CD4-positive, alpha-beta T cell treated with Interleukin-1 beta for 1 hour (primary cell): ENCODE data around the gene COASY.

Experiments used
- DNase-seq, 2 donors: peaks; one replicate each; pipeline ENCODE4 v3.0.0-alpha.2; 2020 to 2022

COASY gene

DNA sequence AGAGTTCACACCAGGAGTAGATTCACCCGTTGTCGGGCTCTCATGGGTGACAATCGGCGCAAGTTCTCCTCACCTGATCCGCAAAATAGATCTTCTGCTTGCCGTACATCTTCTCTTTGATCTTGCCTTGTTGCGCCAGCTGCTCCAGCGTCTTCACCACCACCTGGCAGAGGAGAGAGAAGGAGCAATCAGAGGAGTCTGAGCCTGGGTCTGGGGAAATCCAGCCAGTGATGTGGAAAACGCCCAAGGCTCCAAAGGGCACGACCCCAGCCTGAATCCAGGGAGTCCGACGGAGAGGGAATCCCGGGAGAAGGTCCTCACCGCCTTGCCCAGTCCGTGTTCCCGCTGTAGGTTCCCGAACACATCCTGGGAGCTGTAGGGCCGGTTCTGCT lies 15.2 kb downstream of the COASY start:
- DNase-seq = no peak

DNA sequence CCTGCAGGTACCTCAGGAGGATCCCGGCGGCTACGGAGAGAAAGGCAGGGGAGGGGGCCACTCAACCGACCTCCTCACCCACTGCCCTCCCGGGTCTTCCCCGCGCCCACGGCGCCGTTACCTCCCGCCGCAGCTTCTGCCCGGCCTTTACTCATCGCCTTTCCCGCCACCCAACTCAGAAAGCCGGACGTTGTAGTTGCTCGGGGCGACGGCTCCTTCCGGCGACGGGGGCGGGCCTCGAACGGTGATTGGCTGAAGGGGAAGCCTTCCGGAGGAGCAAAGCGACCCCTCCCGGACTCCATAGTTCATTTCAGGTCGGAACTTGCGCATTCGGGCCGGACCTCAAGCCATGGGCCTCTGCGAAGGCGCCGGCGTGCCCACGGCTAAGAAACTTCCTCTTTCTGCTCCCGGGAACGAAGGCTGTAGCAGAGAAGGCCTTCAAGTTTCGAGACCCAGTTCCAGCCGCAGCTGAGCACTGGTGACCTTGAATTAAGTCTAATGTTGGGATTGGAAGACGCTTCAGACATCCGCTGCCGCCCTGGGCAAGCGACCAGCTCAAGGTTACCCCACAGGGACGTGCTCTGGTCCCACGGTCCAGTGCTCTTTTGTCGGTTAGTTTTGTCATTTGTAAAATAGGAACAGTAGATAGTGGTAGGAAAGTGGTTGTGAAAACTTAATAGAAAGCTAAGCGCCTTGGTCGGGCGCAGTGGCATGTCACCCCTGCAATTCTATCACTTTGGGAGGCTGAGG lies 15.8 kb downstream of the COASY start, which contains the start of gene PSMC3IP:
PSMC3IP (minus strand) TSS at position 198 of the 750 bp plus-strand sequence; CDS start at position 155, 43 bp downstream.
- peak; percentile 91 to 93 for DNase-seq

DNA sequence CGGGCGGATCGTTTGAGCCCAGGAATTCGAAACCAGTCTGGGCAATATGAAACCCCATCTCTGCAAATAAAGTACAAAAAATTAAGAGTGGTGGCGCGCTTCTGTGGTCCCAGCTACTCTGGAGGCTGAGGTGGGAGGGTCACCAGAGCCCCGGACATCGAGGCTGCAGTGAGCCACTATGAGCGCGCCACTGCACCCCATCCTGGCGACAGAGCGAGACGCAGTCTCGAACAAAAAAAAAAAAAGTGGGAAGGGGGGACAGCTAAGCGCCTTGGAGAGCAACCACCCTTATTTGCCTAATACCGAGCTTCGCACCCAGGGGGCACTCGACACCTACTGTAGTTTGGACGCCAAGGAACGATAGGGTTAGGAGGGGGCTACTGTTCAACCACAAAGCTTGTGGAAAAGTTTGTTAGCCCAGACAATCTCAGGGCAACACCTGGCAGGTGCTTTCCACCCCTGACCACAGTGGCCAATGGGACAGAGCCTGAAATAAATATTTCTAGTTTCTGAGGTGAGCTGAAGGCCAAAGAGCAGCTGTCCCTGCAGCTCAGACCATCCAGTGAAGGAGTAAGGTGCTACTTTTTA lies 16.4 kb downstream of the COASY start:
- peak; percentile 72 to 73 for DNase-seq

DNA sequence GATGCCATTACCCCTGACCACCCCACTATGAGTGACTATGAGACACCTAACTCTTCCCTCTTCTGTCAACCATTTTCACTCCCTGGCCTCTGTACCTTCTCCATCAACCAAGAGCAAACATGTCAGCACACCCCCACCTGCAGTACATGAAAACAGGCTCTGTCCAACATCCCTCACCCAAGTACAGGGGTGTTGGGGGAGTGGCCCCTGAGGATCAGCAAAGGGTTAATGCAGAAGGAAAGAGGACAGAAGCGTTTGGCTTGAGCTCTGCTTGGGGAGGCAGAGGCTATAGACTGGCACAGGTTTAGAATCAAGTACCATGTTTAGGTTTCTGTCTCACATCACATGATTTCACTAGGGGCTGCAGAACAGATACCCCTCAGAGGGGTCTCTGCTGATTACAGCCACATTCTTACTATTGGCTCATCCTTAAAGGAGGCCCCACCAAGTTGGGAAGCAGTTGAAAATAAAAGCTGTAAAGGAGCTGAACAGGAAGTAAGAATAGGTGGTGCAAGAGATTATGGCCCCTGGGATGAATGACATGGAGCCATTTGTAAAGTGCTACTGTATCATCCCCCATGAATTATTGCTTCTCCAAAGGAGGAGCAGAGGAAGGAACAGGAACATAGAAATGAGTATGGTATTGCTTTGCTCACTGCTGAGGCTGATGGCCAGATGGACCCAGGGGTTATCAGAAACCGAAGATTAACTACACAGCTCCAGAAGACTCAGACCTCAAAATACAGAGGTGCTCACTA lies 18.0 kb downstream of the COASY start:
- no peak for DNase-seq

DNA sequence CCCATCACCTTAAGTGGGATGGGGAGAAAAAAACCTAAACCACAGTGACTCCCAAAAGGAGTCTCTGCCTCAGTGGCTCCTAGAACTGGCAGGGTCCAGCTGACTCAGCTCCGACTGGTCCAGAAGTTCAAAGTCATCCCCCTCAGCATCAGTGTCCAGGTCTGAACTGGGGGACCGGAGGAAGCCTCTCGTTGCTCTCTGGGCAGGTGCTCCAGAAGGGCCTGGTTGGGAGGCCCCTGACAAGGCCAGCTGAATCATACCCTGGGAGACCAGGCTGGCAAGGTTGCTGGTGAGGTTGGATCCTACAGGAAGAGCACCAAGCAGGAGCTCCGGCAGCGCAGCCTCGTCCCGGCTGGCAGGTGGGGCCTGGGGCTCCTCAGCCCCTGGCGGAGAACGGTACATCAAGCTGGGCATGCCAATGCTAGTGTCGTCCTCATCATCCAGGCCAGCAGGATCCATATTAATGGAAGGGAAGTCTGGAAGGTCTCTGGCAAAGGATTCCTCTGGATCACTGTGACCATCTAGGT lies 19.9 kb downstream of the COASY start:
- DNase-seq = no peak

DNA sequence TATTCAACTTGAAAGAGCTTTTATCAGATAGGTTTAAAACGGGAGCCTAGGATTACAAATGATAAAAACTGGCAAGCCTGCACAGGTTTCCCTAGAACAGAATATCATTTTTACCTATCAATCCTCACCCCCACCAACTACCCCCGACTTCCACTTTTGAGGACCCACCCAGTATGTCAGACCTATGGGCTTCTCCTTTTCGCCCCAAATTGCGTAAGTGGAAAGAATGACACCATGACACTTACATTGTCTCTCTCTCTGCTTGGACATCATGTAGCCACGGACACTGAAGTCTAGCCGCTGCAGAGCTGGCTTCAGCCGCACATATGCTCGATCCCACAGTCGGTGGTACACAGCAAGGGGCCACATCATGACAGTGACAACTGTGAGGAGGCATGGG lies 22.9 kb downstream of the COASY start:
- no peak for DNase-seq

DNA sequence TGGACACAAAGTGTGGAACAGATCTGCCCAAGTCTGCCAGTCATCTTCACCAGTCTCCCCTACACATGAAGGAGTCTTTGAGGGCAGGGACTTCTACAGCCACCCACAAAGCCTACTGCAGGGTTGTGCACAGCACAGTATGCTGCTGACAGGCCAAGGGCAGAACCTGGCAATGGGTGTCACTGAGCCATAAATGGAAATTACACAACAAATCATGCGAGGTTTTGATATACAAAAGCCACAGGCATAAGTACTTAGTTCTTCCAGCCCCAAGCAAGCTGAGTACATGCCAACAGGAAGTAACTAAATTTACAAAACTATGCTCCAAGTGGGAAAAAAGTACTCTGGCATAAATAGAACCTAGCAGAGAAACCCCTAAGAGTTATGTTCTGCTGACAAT lies 23.4 kb downstream of the COASY start:
- DNase-seq = no peak

DNA sequence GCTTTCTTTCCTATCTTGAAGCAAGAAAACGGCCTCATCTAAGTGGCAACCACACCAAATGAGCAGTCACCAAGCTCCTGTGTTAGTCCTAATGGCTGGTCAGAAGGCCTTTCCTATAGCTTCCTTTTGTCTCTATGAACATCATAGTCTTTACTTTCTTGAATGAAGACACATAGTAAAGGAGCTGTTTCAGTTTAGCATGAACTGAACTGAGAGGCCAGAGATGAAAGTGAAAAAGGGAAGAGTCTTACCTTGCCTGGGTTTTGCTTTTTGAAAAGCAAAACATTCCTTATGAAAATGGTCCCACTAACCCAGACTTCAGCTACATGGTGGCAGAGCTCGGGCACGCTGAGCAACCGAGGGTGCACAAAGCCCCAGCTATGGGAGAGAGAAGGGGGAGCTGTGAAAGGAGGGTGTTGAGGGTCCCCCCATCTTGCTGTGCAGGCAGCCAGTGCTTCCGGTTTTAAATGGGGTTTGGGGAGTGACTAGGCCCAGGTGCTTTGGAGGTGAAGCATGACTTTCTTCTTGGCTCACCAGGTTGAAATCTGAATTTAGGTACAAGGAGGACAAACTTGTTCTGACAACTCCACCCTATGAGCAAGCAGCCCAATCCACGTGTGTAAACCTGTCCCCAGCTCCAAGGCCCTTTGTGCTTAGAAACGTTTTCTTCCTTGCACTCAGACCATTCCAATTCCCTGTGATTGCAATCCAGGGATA lies 24.7 kb downstream of the COASY start:
- no peak for DNase-seq

DNA sequence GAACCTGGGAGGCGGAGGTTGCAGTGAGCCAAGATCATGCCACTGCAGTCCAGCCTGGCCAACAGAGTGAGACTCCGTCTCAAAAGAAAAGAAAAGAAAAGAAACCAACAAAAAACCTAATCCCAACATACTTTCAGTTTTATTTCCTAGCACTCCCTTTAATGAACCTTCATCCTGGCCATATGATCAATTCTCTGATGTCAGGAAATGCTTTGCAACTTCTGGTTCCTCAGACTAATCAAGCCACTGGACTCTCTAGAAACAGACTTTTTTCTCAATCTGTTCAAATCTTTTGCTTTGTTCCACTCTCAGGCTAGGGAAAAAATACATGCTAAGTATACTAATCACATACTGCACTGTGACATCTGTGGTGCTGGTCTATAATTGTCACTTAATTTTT lies 28.9 kb downstream of the COASY start:
- no peak for DNase-seq

DNA sequence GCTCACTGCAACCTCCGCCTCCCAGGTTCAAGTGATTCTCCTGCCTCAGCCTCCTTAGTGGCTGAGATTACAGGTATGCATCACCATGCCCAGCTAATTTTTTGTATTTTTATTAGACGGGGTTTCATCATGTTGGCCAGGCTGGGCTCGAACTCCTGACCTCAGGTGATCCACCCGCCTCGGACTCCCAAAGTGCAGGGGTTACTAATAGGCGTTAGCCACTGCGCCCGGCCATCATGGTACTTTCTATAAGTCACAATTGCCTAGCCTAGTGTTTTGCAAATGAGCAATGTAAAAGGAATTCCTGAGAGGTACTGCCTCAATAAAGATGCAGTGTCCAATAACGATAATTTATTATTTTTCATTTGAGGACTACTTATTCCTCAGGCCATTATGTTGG lies 29.5 kb downstream of the COASY start:
- no peak for DNase-seq

DNA sequence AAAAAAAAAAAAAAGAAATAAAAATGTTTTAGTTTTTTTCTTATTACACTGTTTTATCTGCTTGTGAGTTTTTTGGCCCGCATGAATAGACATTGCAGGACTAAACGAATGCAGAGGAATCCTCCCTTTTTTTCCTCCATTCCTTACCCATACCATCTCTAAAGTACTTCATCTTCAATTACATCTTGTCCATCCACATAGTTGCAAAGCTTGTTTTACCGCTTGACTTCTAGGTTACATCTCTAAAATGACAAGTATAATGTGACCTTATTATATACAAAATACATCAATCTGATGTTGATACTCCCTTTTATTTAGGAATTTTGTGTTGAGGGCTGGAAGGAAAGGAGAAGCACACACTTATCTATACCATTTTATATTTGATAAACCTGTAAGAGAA lies 34.4 kb downstream of the COASY start:
- no peak for DNase-seq

DNA sequence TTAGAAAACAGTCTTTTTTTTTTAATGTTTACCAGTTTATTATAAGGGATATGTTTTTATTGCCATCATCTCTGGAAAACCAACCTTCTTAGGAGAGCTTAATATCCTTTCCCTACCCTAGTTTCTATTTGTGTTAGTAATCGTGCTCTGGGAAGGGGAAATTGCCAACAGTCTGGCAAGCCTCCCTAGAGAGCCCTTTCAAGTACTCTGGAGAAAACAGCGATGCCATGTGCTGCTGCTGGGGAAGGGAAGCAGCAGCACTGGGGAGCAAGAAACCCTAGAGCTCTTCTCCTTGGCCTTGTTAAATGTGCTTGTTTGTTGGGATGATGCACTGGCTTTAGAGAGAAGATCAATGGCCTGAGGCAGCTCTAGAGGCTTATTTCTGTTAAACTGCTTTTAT lies 37.0 kb downstream of the COASY start:
- no peak for DNase-seq

DNA sequence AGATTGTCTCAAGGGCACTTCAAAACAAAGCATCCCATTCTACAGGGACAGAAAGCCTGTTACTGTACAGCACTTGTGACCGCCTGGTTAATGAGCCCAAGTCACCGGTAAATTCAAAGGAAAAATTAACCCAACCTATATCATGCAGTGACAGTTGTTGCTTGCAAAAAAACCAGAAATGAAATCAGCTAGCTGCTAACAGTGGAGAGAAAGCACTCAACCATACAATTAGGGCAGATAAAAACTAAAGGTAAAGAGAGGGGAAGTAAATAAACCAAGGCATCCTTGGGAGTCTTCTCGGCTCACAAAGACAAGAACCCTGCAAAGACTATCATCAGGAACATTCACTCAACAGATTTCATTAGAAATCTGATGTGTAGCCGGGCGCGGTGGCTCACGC lies 41.4 kb downstream of the COASY start:
- no peak for DNase-seq

DNA sequence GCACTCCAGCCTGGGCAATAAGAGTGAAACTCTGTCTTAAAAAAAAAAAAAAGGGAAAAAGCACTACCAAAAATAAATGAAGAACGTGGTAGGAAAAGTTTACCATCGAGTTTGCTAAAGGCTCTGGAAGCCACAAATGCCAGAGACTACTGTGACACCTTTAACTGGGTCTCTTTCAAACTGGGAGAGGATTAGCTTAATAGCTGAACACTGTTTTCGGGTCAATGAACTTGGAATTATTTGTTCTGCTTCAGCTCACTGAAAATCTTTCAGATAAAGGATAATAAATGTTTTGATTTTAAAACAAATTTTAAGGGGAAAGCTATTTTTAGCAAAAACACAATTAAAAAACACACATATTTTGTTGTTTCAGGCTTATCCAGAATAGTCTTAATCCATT lies 45.8 kb downstream of the COASY start:
- no peak for DNase-seq

DNA sequence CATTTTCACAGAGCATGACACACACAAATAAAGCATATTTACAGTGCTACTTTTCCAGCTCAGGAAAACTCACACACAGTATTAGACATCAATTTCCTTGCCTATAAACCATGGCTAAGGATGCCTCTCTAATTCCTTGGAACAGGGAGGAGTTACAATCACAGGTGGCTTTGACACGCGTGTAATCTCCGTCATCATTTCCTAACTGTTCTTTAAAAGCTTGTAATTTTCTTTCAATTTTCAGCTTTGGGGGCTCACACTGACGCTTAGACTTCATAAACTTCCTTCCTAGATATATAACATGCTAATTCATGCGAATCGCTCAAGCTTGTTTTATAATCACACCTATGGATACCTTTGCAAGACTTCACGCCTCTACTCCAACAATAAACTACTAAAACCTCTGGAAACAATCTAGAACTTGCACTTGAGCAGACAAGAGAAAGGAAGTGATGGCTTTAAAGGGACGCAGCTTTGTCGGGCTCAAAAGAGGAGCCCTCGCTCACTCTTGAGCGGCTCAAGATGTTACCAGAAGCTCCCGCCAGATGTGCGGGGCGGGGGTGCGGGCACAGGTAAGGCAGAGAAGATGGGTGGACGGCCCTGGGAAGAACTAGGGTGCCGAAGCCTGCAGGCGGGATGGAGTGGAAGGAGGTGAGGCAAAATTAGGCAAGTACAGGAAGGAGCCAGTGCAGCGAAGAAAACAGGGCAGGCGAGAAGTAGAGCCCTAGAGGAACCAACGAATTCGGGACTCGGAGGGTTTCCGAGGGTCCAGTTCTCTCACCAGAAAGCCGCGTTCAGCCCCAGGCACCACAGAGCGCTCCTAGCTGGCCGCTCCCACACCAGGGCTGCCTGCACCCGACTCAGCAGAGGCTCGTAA lies 46.6 kb downstream of the COASY start:
- peak; percentile 5 to 24 for DNase-seq

DNA sequence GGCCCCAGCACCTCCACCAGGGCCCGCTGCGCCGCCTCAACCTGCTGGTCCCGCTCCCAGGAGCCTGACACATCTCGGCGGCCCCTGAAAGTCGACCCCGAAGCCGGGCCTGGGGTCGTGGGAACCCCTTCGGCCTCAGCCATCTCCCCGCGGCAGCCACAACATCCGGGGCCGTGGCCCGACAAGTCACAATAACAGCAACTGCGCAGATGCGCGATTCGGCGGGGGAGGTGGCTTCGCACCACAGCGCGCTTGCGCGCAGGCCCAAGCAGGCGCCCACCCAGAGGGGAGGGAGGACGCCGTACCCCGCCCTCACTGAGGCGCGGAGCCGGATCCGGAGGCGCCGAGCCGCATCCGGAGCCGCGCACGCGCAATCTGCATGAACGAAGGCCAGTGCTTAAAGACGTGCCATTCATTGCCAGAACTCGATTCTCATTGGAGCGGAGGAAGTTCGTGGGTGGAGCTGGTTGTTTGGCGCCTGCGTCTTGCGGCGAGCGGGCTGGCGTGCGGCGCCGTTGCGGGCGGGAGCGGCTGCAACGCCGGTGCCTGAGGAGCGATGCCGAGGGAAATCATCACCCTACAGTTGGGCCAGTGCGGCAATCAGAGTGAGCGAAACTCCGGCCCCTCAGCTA lies 47.4 kb downstream of the COASY start, which contains the start of the genes RETREG3 and TUBG1:
RETREG3 (minus strand) TSS at position 193 of the 632 bp plus-strand sequence; CDS start at position 143, 50 bp downstream.
TUBG1 (plus strand) TSS at position 502 of the 632 bp plus-strand sequence; CDS start at position 557, 55 bp downstream.
- DNase-seq = peak; percentile 99 to 100

DNA sequence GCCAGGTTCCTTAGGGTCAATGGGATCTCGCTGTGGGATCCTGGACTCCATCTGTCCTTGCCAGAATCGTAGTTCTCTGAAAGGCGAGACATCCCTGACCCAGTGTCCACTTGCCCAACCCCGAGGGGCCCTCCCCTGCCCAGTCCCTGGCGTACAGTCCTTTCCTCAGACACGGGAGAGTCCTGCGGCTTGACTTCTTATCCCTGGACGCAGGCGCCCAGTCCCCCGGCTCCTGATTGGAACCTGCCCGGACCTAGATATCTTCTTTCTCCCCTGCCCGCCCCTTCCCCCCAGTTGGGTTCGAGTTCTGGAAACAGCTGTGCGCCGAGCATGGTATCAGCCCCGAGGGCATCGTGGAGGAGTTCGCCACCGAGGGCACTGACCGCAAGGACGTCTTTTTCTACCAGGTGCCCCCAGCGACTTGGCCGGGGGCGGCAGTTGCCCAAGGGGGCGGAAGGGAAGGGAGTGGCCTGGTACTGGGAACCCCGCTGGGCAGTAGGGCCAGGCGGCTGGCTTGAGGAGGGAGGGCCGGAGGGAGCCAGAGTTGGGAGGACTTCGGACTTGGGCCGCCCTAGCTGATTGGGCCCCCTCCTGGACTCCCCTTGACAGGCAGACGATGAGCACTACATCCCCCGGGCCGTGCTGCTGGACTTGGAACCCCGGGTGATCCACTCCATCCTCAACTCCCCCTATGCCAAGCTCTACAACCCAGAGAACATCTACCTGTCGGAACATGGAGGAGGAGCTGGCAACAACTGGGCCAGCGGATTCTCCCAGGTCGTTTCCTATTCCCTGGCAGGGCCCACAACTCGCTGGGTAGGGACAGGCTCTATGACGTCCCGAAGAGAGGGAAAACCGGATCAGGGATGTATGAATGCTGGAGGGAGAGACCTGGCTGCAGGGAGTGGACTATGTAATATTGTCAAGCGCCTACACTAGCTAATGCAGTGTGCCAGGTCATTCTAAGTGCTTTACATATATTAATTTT lies 48.2 kb downstream of the COASY start:
- peak; percentile 1 to 8 for DNase-seq

DNA sequence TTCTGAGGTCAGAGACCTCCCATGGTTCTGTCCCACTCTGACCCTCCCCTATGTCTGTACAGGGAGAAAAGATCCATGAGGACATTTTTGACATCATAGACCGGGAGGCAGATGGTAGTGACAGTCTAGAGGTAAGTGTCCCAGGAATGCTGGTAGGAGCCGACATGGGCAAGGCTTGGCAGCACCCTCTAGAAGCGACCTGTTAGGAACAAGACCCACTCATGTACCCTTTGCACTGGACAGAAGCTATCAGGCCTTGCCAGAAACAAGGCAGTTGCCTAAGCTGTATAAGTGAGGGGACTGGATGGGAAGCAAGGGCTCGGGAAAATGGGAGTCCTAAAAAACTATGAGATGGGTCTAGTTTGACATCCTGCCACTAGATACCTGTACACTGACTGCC lies 50.1 kb downstream of the COASY start:
- DNase-seq = no peak

DNA sequence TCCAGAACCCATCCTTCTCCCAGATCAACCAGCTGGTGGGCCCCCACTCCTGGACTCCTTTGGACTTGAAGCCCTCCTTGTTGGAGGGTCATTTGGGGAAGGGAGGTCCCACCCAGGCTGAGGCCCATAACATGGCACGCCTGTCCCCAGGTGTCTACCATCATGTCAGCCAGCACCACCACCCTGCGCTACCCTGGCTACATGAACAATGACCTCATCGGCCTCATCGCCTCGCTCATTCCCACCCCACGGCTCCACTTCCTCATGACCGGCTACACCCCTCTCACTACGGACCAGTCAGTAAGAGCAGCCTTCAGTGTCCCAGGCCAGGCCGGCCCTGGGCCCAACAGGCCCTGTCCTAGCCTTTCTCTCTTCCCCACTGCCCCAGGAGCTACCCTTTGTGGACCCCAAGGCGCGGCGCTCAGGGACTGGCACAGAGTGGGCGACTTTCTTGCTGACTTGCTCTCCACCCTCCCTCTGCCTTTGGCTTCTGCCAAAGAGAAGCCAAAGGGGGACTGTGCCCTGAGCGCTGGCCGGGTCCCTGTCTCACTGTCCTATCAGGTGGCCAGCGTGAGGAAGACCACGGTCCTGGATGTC lies 51.8 kb downstream of the COASY start:
- DNase-seq = no peak
